Measurements from ENCODE around the gene SNX4.
"Not testable (repeated sequence)": the region's sequence is repeated elsewhere in the genome, so short reads cannot be mapped to it uniquely, and the experiment has no call there.

DNA sequence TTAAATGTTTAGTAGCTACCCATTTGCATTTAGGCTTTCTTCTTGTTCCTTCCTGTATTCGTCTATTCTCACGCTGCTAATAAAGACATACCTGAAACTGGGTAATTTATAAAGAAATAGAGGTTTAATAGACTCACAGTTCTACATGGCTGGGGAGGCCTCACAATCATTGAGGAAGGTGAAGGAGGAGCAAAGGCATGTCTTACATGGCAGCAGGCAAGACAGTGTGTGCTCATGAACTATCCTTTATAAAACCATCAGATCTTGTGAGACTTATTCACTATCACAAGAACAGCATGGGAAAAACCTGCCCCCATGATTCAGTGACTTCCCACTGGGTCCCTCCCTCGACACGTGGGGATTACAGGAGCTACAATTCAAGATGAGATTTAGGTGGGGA, 114.5 kb downstream of the SNX4 start:
- TF ChIP-seq POLR2A (IDR thresholded peaks at IDR 0.05); CTCF (IDR thresholded peaks at IDR 0.05 in 4 of 5, conservative IDR thresholded peaks at IDR 0.05 in 1 of 5): not testable (repeated sequence)

All from gastrocnemius medialis (tissue), 4 donors.